PC-9 (cell line): ENCODE measurements around the gene WDR37.

Source experiments
- EZH2 ChIP-seq: fragments of 200-600 bp; sonication (generic); IDR thresholded peaks from 2 replicates; pipeline ENCODE4 v1.8.0; 2017; ENCODE audit warnings: antibody characterized with exemption, low read depth
- TF ChIP-seq, protein P1 (sequence below): fragments of 200-600 bp; sonication (generic); conservative IDR thresholded peaks from 2 replicates; pipeline ENCODE4 v1.6.1; 2017; ENCODE audit warnings: mixed run types, antibody characterized with exemption, mild to moderate bottlenecking, moderate library complexity

DNA sequence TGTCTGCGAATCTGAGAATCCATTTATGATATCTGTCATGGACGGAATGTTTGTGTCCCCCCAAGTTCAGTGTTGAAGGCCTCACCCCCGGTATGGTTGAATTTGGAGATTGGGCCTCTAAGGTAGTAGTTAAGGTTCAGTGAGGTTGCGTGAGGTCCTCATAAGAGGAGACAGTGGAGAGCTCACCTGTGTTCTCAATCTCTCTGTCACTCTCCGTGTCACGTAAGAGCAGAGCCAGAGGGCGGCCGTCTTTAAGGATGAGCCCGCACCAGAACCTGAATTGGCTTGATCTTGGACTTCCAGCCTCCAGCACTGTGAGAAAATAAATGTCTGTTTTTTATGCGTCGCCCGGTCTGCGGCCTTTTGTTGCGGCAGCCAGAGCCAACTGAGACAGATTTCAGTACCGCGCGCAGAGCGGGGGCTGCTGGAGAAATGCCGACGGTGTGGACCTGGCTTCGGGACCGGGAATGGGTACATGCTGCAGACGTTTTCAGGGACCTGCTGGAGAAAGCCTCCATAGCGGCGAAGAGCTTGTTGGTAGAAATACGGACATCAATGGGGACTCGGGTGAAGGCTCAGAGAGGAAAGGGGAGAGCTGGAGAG, 40.2 kb downstream of the WDR37 start:
- TF ChIP-seq, protein P1, sequence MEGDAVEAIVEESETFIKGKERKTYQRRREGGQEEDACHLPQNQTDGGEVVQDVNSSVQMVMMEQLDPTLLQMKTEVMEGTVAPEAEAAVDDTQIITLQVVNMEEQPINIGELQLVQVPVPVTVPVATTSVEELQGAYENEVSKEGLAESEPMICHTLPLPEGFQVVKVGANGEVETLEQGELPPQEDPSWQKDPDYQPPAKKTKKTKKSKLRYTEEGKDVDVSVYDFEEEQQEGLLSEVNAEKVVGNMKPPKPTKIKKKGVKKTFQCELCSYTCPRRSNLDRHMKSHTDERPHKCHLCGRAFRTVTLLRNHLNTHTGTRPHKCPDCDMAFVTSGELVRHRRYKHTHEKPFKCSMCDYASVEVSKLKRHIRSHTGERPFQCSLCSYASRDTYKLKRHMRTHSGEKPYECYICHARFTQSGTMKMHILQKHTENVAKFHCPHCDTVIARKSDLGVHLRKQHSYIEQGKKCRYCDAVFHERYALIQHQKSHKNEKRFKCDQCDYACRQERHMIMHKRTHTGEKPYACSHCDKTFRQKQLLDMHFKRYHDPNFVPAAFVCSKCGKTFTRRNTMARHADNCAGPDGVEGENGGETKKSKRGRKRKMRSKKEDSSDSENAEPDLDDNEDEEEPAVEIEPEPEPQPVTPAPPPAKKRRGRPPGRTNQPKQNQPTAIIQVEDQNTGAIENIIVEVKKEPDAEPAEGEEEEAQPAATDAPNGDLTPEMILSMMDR = no peak
- no peak for TF ChIP-seq EZH2
